Right renal pelvis (tissue), 4 donors: ENCODE data around the gene ALK. TPM values are rescaled to one million over a fixed set of nuclear protein-coding genes. Genes with fewer than 3 reads are reported as not detected.
"Not testable (repeated sequence)": the region's sequence is repeated elsewhere in the genome, so short reads cannot be mapped to it uniquely, and the experiment has no call there.

Source experiments
- DNase-seq, 4 donors: peaks; one replicate each; pipeline ENCODE4 v3.0.0-alpha.2; 2013; ENCODE audit warnings: low read depth in 4 of 4, low spot score in 3 of 4, missing footprints in 1 of 4
- polyA plus RNA-seq, 4 donors: library from polyadenylated mRNA; unstranded; fragments of 120-200 nt; gene quantifications; one replicate each; pipeline ENCODE4 v1.2.1, GENCODE V29; 2013; ENCODE audit not compliant: insufficient read length in 4 of 4

ALK gene
- polyA plus RNA-seq, 4 donors = 0.11 to 0.50 (median 0.29) TPM

GRCh38 chr2:29272311-29272710 lies 649.1 kb downstream of the ALK start:
- DNase-seq = no peak

GRCh38 chr2:29270701-29271121 lies 650.7 kb downstream of the ALK start:
- DNase-seq = no peak

- DNase-seq = no peak
Measured at GRCh38 chr2:29269765-29270109, 651.6 kb downstream of the ALK start.

- no peak for DNase-seq
Measured at GRCh38 chr2:29269095-29269764, 652.2 kb downstream of the ALK start.

GRCh38 chr2:29267720-29268119 lies 653.7 kb downstream of the ALK start:
- no peak for DNase-seq

DNA sequence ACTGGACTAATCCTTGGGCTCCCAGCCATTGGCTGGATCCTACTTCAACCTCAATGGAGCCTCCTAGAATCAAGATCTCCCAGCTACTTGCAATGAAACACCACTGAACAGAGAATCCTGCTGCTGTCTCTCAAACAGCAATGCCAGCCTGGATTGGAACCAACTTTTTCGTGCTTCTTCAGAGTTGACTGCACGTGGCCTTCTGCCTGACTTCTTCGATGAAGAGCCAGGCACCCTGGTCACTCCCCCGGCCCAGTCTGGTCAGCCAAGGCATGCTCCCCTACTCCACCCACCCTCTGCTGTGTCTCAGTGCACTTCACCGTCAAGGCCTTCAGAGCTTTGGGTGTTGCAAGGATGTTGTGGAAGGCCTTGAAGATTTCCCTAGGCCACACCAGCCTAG lies 657.5 kb downstream of the ALK start:
- DNase-seq = no peak

- DNase-seq = no peak
Measured at GRCh38 chr2:29262681-29263260, 658.6 kb downstream of the ALK start.

DNA sequence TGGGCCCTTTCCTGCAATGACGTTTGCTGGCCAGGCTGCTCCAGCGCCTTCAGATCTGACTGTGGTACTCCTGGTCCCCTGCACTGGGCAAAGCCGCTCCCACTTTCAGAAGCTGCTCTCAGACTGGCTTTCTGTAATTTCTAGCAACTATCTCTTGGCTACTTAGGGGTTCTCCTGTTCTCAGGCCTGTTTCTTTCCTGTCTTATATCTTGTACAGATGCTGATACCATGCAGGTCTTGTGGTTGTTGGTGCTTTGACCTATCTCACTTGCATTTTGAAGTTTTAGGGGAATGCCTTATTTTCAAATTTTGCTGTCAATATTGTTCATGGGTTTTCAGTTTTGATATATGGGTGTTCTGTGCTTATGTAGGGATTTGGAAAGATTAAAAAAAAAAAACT lies 660.4 kb downstream of the ALK start:
- no peak for DNase-seq

DNA sequence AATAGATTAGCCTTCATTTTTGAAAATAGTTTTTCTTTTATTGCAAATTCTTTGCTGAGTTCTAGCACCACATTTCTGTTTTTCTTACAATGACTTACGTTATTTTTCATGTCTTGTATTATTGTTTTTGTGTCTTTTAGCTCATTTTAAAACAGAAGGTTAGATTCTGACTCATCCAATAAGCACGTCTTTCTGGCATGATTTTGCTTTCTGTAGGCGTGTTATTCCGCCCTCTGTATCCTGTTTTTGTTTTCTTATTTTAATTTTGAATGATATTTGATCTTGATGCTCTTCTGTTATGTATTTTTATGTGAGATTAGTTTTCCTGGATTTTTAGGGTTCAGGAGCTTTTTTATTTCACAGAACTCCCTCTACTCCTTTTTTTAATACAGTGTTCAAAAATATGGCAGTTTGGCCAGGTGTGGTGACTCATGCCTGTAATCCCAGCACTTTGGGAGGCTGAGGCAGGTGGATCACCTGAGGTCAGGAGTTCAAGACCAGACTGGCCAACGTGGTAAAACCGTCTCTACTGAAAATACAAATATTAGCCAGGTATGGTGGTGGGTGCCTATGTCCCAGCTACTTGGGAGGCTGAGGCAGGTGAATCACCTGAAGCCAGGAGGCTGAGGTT lies 661.1 kb downstream of the ALK start:
- DNase-seq = no peak

- DNase-seq = no peak
Measured at GRCh38 chr2:29259221-29259620, 662.2 kb downstream of the ALK start.

DNA sequence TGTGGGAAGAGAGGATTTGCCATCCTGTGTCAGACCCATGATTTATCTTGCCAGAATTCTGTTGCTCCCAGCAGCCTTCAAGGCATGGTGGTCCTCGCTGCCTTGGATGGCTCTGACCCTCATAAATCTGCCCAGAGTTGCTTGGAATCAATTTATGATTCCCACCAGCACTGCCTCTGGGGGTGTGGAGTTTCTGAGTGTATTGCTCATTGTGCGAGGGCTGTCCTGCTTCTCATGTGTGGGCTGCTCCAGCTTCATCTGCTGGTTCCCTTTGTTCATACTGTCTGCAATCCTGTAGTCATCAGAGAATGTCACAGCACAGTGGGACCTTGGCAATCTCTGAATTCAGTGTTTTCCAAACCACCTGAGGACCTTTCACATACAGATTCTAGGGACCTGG lies 666.4 kb downstream of the ALK start:
- DNase-seq = no peak

- DNase-seq = not testable (repeated sequence)
Measured at GRCh38 chr2:29253495-29254275, 667.7 kb downstream of the ALK start.

DNA sequence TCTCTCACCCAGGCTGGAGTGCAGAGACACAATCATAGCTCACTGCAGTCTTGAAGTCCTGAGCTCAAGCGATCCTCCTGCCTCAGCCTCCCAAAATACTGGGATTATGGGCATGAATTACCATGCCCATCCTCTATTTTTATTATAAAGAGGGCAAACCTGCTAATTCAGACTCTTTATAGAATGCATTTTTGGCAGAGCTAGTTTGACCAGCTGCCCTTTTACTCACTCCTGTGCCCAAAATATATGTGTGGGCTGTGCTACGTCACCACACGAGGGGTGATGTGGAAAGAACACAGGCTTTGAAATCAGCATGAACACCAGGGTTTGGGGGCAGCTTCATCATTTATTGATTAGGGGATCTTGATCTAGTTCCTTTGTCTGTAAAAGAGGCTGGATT lies 668.4 kb downstream of the ALK start:
- DNase-seq = no peak

- DNase-seq = no peak
Measured at GRCh38 chr2:29251406-29251805, 670.0 kb downstream of the ALK start.

DNA sequence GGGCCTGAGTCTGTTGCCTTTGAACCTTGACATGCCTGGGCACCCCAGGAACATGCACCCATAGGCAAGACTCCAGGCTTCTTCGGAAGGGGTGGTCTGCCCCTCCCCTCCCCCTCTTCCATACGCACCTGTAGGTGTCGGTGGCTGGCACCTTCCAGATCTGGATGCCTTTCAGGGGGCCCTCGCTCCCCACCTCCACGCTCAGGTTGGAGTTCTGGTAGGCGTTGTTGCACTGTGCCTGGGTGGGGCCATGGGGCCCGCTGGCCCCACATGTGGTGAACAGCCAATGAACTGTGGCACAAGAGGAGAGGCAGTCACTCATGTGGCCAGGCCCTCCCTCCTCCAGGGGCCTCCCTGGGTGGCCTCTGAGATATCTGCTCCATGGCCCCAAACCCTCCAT lies 670.4 kb downstream of the ALK start:
- no peak for DNase-seq

GRCh38 chr2:29249666-29250253 lies 671.6 kb downstream of the ALK start:
- no peak for DNase-seq

DNA sequence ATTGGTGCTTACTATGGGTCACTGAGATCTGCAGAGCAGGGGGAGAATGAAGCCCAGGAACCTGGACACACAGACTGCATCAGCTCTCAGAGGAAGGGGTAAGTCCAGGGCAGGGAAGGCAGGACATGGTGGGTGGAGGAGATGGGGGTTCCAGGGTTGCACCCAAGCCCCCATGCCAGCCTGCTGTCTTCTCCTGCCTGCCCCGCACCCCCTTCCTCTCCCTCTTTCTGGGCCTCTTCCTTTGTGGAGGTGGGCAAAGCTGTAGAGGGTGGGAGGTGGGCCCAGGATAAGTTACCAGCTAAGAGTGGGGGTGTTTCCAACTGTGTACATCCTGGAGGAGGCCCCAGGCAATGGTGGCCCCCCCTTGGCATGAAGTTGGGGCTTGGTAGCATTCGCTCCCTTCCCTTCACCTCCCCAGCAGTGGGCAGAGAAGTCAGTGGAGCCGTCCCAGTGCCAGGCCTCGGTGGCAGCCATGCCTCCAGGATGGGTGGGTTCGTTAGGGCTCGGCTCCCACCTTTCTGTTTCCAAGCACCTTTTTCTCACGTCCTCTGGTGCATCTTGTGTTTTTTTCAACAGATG lies 674.0 kb downstream of the ALK start:
- DNase-seq = no peak

DNA sequence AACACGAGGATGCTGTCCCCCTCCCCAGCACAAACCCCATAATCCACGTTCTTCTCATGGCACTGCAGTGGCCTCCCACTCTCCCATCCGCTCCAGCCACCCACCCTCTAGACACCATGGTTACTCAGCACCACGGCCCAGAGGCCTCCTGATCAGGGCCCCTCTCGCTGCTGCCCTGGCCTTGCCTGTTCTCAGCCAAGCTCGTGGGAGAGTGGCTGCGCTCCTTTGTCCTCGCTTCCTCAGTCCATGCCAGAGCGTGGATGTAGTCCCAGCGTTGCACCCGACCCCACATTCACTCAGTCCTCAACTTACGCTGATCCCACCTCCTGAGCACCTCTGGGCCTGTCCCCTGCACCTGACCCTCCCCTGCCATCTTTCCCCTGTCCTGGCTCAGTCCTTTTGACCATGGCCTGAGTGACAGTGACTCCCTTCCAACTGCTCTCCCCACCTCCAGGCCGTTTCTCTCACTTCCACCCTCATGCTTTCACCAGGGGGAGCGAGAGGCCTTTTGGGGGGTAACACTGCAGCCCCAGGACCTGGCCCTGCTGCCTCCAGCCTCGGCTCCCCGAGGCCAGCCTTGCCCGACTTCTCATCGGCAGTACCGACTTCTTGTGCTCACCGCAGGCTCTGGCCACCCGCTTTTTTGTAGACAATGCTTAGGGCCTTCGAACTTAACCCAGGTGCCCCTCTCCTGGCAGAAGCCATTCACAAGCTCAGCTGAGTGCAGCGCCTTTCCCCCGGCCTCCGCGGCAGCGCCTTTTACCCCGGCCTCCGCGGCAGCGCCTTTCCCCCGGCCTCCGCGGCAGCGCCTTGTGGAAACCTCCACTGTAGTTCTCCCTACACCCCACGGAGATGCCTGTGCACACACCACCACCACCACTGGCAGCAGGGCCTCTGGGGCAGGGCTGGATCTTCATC lies 674.7 kb downstream of the ALK start:
- no peak for DNase-seq

DNA sequence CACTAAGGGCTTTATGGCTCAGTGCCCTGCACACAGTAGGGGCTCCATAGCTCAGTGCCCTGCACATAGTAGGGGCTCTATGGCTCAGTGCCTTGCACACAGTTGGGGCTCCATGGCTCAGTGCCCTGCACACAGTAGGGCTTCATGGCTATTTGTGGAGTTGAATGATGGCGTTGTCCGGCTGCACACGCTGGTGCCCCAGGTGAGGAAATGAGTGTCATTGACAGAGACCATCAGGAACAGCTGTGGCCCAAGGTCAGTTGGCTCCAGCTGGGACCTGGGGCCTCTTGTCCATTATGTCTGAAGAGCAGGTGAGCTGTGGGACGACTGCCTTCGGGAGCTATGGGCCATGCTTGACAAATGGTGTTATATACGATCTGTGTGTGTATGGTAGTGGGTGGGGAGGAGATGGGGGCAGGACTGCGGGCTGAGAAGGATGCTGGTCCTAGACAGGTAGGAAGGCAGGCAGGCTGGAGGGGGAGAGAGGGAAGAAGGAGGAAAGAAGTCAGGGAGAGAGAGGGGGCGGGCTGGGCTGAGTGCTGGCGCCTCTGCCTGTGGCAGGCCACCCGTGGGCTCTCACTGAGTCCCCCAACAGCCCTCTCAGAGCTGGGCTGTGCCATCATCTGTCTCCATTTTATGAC lies 675.5 kb downstream of the ALK start:
- no peak for DNase-seq
